Aorta (tissue), 5 donors: ENCODE data around the gene FOLR3. TPM values are rescaled to one million over a fixed set of nuclear protein-coding genes. Genes with fewer than 3 reads are reported as not detected.

Experiments
- ATAC-seq: fragments of 200-7000 bp; cut with Tn5 transposase; one replicate; pipeline ENCODE4 v1.9.1; 2022; ENCODE audit warnings: moderate library complexity; ENCODE audit not compliant: low FRiP score
- DNase-seq, 2 donors: peaks; one replicate each; pipeline ENCODE4 v3.0.0-alpha.2; 2020
- H3K27ac ChIP-seq, 2 donors: one replicate each; pipeline ENCODE4 v1.5.1; 2013; ENCODE audit warnings: low read length in 2 of 2, mild to moderate bottlenecking in 2 of 2, moderate library complexity in 2 of 2, control low read depth in 1 of 2, inconsistent platforms in 1 of 2, low read depth in 1 of 2
- H3K27me3 ChIP-seq, 2 donors: one replicate each; pipeline ENCODE4 v1.6.1; 2013; ENCODE audit warnings: control low read depth in 1 of 2, low read length in 1 of 2, mild to moderate bottlenecking in 1 of 2, moderate library complexity in 1 of 2; ENCODE audit not compliant: insufficient read depth in 2 of 2, control insufficient read depth in 1 of 2
- H3K36me3 ChIP-seq, 2 donors: one replicate each; pipeline ENCODE4 v1.6.1; 2013; ENCODE audit warnings: control low read depth in 1 of 2, low read length in 1 of 2, mild to moderate bottlenecking in 1 of 2; ENCODE audit not compliant: insufficient read depth in 2 of 2, control insufficient read depth in 1 of 2
- H3K4me1 ChIP-seq, 2 donors: one replicate each; pipeline ENCODE4 v1.6.1; 2013; ENCODE audit warnings: low read length in 2 of 2, control low read depth in 1 of 2, mild to moderate bottlenecking in 1 of 2, moderate library complexity in 1 of 2; ENCODE audit not compliant: insufficient read depth in 2 of 2, control insufficient read depth in 1 of 2
- H3K4me3 ChIP-seq, 2 donors: one replicate each; pipeline ENCODE4 v1.5.1; 2013; ENCODE audit warnings: low read length in 2 of 2, control low read depth in 1 of 2, mild to moderate bottlenecking in 1 of 2
- H3K9me3 ChIP-seq: one replicate; pipeline ENCODE4 v1.6.1; 2013; ENCODE audit warnings: mild to moderate bottlenecking, low read length; ENCODE audit not compliant: control insufficient read depth
- WGBS, 2 donors: extraction: QIAGEN DNeasy Blood & Tissue Kit; methylation state at CpG; one replicate each; pipeline ENCODE4 v1.1.7; 2013; 5-methylcytosine and 5-hydroxymethylcytosine counted together
- intact Hi-C, 2 donors: fragments of 100-400 bp; cut with DNase I; formaldehyde crosslinking; loops; one replicate each; pipeline versions ENCODE4 v1.14.2 to v1.15.0; 2022
- polyA plus RNA-seq, 2 donors: library from polyadenylated mRNA; stranded (reverse); fragments of 200-250 nt; gene quantifications; one replicate each; pipeline ENCODE4 v1.2.3, GENCODE V29; 2013
- total RNA-seq, 2 donors: library from RNA; stranded (reverse); fragmentation: NEBNext Ultra II Directional; extraction: Animal tissue kit (Norgen Biotek cat#: 25700); gene quantifications; one replicate each; pipeline ENCODE4 v1.2.1, GENCODE V29; 2021
- donor health status: healthy with polysubstance abuse.
- donor health status: Bipolar disorder and iron deficiency.
- donor health status: DM: no; HTN: no; CAD: no.
- donor health status: DM: no; HTN: no; CAD: no.
- donor health status: DM: yes; HTN: yes; CAD: no.

FOLR3 gene
- total and polyA plus RNA-seq, 4 donors: 4.7 TPM; not detected in 3

DNA sequence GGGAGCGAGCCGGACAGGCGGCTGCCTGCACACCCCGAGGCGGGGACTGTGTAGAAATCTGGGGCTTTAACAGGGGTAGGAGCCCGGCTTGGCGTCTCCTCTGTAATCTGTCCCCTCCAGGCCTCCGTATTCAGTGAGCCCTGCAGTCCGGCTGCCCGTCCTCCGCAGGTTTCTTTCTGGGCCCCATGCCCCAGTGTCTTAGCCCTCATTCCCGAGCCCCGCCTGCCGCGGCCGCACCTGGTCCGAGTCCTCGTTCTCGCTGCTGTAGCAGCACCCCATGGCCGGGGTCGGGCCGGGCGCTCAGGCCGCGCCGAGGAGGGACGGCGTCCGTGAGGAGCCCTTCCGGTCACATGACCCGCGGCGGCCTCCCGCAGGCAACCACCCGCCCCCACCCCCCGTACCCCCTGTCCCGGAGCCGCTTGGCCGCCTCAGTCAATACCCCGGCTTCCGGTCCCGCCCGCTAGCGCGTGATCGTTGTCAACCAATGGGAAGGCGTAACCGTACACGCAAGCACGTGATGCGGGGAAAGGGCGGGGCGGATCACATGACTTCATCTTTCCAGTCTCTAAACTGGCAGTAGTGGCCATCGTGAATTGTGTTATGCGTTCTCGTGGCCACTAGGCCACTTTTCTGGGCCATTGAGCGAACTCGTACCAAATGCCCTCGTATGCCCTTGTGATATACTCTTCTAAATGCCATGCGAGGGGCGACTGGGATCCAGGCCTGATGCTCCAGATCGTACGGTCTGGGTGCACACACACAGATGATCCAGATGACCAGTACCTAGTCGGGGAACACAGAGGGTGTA is 32.4 kb upstream of the FOLR3 start, which contains the start of gene LAMTOR1:
Gene LAMTOR1, minus strand, starts transcription at position 352 of the 808 bp plus-strand sequence. Its CDS starts 73 bp downstream, at position 279.
- WGBS, 2 donors: 2% methylated on average over 59 to 64 of the region's 64 CpGs
- Histone ChIP-seq H3K9me3 (no peaks in the 10 kb centered on the region), H3K4me1 (no peaks in the 10 kb centered on the region), H3K27ac (peak within 1 kb of the TSS; percentile 79 to 85), H3K27me3 (no peaks in the 10 kb centered on the region), H3K36me3 (peaks cover 0 to 4% of the 10 kb centered on the region in 2 donors), H3K4me3 (peak within 1 kb of the TSS; percentile 63 to 70)
- peak; percentile 100 for DNase-seq
- intact Hi-C loops: loop anchor here (1.0 to 2.0 kb wide), 3 partner anchors 9 to 23 kb away; partner anchors contain the start of genes ANAPC15 (in 1 of the 2), LRRC51 (in 1 of the 2) and NUMA1 (in 1 of the 2)
- peak; percentile 99 for ATAC-seq

DNA sequence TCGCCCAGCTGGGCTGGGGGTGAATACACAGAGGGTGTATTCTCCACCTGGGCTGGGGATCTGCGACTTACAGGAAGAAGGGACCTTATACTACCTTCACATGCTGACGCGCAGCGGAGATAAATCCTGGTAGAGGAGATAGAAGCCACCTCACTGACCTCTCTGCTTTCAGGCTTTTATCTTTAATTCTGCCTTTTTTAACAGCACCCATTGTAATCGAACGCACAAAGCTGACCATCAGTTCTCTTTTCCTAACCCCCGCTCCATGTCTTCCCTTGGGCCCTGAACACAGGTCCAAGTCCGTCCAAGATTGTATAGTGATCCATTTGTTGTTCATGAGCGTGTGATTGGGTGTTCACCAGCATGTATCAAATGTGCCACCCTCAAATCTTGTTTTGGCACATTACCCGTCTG is 31.8 kb upstream of the FOLR3 start:
- no peaks in the 10 kb centered on the region for H3K9me3 ChIP-seq
- 75 to 79% methylated on average over 11 of the region's 11 CpGs for WGBS, 2 donors
- ATAC-seq (no peak), DNase-seq (no peak)
- intact Hi-C loops: loop anchor here (1.0 to 2.0 kb wide), 3 partner anchors 9 to 23 kb away; partner anchors contain the start of genes ANAPC15 (in 1 of the 2), LRRC51 (in 1 of the 2) and NUMA1 (in 1 of the 2)
- H3K27ac ChIP-seq: peak overlapping the region; percentile 1 to 75
- no peaks in the 10 kb centered on the region for H3K36me3 ChIP-seq
- no peaks in the 10 kb centered on the region for H3K4me1 ChIP-seq
- H3K4me3 ChIP-seq: no peak overlapping the region
- H3K27me3 ChIP-seq: no peaks in the 10 kb centered on the region

DNA sequence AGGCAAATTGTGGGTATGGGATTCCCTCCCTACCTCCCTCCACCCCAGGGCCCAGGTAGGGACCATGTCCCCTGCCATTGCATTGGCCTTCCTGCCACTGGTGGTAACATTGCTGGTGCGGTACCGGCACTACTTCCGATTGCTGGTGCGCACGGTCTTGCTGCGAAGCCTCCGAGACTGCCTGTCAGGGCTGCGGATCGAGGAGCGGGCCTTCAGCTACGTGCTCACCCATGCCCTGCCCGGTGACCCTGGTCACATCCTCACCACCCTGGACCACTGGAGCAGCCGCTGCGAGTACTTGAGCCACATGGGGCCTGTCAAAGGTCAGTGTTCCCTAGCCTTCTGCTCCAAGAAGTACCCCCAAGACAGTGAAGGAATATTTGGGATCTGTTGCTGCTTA is 29.6 kb upstream of the FOLR3 start, which contains the start of gene TOMT:
Gene TOMT, plus strand, starts transcription at position 37 of the 400 bp plus-strand sequence. Its CDS starts 28 bp downstream, at position 65.
- Histone ChIP-seq H3K36me3 (no peaks in the 10 kb centered on the region), H3K9me3 (no peaks in the 10 kb centered on the region), H3K27me3 (no peaks in the 10 kb centered on the region), H3K4me1 (no peaks in the 10 kb centered on the region), H3K27ac (no peak within 1 kb of the TSS), H3K4me3 (no peak within 1 kb of the TSS)
- no peak for DNase-seq
- no peak for ATAC-seq
- 94 to 95% methylated on average over 14 of the region's 14 CpGs for WGBS, 2 donors
- intact Hi-C loops: no loop called here

DNA sequence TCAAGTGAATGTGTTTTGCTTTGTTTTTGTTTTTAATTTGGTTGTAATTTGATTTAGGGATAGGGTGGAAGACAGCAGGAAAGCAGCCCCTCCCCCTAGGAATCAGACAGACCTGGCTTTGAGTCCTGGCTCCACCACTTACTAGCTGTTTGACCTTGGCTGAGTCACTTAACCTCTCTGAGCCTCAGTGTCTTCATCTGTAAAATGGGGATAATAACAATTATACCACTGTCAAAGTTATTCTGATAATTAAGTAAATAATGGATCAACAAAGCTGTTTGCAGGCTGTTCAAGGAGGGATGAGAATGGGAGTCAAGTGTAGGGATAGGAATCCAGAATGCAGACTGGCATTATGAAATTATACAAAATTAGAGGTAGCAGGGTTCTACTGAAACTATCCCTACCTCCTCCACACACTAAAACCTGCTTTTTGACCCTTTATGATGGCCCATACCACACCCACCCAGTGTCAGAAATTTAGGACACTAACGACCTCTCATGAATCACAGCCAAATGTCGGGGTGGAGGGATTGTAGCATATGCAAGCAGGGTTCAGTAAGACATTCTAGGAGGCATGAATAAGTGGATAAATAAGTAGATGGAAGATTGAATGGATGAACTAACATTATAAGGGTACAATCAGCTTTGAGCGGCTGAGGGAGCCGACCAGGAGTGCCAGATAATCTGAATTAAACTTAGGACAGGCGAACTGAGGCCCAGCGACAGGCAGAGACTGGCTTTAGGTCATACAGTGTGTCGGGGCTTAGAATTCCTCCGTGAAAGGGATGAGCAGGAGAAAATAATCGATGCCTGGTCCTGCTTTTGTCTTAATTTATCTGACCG is 24.0 kb upstream of the FOLR3 start:
- Histone ChIP-seq H3K9me3 (no peaks in the 10 kb centered on the region), H3K27me3 (no peaks in the 10 kb centered on the region), H3K4me3 (peak overlapping the region; percentile 9 to 21), H3K4me1 (no peaks in the 10 kb centered on the region), H3K36me3 (no peaks in the 10 kb centered on the region), H3K27ac (peak overlapping the region; percentile 87 to 99)
- 0 to 1% methylated on average over 10 of the region's 10 CpGs for WGBS, 2 donors
- no peak for ATAC-seq
- intact Hi-C loops: loop anchor here (1.0 to 10.0 kb wide), 3 partner anchors 8 to 183 kb away; partner anchors contain the start of genes LAMTOR1 (in 1 of the 2), RNF121 (in 1 of the 2) and XNDC1N (in 1 of the 2)
- DNase-seq: no peak

DNA sequence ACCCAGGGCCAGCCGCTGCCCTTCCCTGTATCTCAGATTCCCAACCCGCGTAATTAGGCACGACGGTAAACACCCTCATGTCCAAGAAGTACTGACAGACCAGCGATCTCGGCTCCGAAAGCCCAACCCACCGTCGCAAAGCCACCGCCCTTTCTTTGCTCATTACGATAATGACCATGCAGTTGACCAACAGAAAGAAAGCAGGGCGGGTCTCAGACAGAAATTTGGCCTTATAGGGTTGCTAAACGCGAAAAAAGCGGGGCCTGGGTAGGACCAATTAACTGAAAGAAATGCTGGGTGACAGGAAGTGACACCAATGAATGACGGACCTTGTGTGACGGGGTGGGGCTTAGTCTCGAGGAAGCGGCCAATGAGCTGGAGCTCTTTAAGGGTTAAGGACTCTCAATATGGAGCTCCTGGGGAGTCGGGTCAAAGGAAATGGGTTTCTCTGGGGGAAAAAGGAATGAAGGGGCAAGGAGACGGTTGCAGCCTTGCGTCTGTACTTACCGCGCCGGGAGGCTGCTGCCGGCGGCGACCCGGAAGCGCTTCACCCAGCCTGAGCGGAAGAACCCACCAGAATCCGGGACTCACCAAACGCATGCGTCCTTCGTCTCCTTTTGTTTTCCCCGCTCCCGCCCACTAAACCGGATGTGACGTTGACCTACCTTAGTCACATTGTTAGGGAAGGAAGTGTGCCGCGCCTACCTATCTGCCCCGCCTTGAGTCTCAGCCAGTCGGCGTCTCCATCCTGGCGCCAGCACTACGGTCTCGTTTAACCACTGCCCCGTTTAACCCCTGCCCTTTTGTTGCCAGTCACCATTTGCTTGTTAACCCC is 23.2 kb upstream of the FOLR3 start, which contains the start of gene ANAPC15:
Gene ANAPC15, minus strand, starts transcription at position 553 of the 835 bp plus-strand sequence. CDS start 1,419 bp downstream, outside the sequence.
- H3K27ac ChIP-seq: peak within 1 kb of the TSS; percentile 87 to 99
- peak within 1 kb of the TSS; percentile 21 to 71 for H3K4me3 ChIP-seq
- H3K9me3 ChIP-seq: no peaks in the 10 kb centered on the region
- H3K27me3 ChIP-seq: no peaks in the 10 kb centered on the region
- intact Hi-C loops: loop anchor here (1.0 to 10.0 kb wide), 3 partner anchors 9 to 184 kb away; partner anchors contain the start of genes LAMTOR1 (in 1 of the 2), RNF121 (in 1 of the 2) and XNDC1N (in 1 of the 2)
- ATAC-seq (peak; percentile 97), DNase-seq (peak; percentile 98 to 99)
- H3K36me3 ChIP-seq: no peaks in the 10 kb centered on the region
- no peaks in the 10 kb centered on the region for H3K4me1 ChIP-seq
- WGBS, 2 donors: 0% methylated on average over 49 of the region's 49 CpGs

DNA sequence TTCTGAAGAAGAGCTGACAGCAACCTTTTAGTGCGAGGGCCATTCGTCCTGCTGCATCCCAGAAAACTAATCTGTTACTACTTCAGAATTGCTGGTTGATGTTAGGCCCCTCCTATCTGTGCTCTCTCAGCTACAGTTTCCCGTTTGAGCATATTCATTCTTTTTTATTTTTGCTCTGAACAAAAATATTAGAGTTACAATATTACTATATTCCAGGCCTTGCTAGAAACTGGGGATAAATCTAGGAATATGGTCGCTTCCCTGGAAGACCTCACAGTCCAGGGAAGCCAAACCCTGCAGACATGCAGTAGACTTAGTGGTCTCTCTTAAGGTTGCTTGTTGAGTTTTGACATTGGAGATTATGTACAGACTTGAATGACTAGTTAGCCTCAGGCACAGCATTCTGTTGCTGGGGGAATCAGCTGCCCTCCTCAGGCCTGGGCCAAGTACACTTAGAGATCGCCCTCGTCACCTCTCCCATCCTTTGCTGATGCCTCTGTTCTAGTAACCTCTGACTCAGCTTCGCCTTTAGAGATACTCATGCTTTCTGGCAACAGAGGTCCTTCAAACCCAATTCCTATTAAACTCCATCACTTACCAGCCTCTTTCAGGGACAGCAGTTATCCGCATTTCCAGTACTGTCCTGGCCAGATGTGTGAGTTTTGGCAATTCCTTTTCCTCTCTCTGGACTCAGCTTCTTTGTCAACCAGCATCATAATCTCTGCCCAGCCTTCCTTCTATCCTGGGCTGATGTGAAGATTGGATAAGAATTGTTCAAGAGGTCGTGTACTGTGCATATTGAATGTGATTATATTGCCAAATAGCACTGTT is 22.3 kb upstream of the FOLR3 start:
- DNase-seq: no peak

DNA sequence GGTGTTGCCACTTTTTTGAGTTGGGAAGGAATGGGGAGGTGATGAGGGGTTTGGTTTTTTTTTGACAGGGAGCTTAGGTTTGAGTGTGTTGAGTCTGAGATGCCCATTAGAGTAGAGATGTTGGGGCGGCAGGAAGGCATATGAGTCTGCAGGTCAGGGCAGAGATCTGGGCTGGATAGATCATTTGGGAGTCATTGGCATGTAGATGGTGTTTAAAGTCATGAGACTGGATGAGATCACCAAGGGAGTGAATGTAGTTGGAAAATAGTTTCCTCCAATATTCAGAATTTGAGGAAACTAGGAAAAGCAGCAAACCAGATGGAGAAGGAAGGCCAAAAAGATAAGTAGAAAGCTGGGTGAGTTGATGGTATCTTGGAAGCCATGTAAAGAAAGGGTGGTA is 21.0 kb upstream of the FOLR3 start:
- H3K27me3 ChIP-seq: no peaks in the 10 kb centered on the region
- no peak overlapping the region for H3K27ac ChIP-seq
- H3K4me1 ChIP-seq: no peaks in the 10 kb centered on the region
- no peak overlapping the region for H3K4me3 ChIP-seq
- ATAC-seq: no peak
- H3K9me3 ChIP-seq: no peaks in the 10 kb centered on the region
- no peaks in the 10 kb centered on the region for H3K36me3 ChIP-seq
- 97 to 100% methylated on average over 1 of the region's 1 CpG for WGBS, 2 donors
- intact Hi-C loops: loop anchor here in 1 of 2 donors (10.0 kb wide), 1 partner anchor 120 kb away; no protein-coding TSS in a partner anchor
- DNase-seq: no peak

More for the DNA sequence above, 22.3 kb upstream of the FOLR3 start:
- ATAC-seq: no peak
- no peaks in the 10 kb centered on the region for H3K27me3 ChIP-seq
- no peaks in the 10 kb centered on the region for H3K4me1 ChIP-seq
- no peaks in the 10 kb centered on the region for H3K9me3 ChIP-seq
- H3K4me3 ChIP-seq: no peak overlapping the region
- no peaks in the 10 kb centered on the region for H3K36me3 ChIP-seq
- intact Hi-C loops: loop anchor here (1.0 to 10.0 kb wide), 3 partner anchors 10 to 184 kb away; partner anchors contain the start of genes LAMTOR1 (in 1 of the 2), RNF121 (in 1 of the 2) and XNDC1N (in 1 of the 2)
- H3K27ac ChIP-seq: peak overlapping the region in 1 of 2 donors; percentile 73
- WGBS, 2 donors: 65% methylated on average over 9 of the region's 9 CpGs
